Panc1 (cell line): Measurements from ENCODE around the gene OR2T35. TPM values are rescaled to one million over a fixed set of nuclear protein-coding genes. Genes with fewer than 3 reads are reported as not detected.

Experiments
- ATAC-seq: fragments of 200-7000 bp; cut with Tn5 transposase; 2 replicates; pipeline ENCODE4 v1.9.1; 2020; ENCODE audit warnings: mild to moderate bottlenecking, moderate library complexity
- BruUV-seq: library from RNA; stranded (reverse); fragments of 400-500 nt; replicated peaks from 2 replicates; lab custom pipeline; 2021; lab: Mats Ljungman, UMichigan
- CTCF ChIA-PET: fragments of 300-600 bp; sonication (Branson Sonifier 250); formaldehyde crosslinking; loops from one replicate; lab custom pipeline; 2022; ENCODE audit warnings: antibody characterized with exemption; lab: Charles Lee
- POLR2A ChIA-PET: fragments of 300-600 bp; sonication (Branson Sonifier 250); formaldehyde crosslinking; loops from one replicate; lab custom pipeline; 2022; ENCODE audit warnings: antibody characterized with exemption; lab: Charles Lee
- DNase-seq: peaks from one replicate; pipeline ENCODE4 v3.0.0-alpha.2; 2010; ENCODE audit warnings: low read depth, low spot score
- H3K27ac ChIP-seq: 2 replicates; pipeline ENCODE4 v1.5.1; 2011; ENCODE audit warnings: mild to moderate bottlenecking, low read length, inconsistent platforms
- H3K27me3 ChIP-seq: fragments of 200-500 bp; sonication (Bioruptor generic); 2 replicates; pipeline ENCODE4 v1.6.0; 2014; ENCODE audit warnings: low read length, inconsistent platforms; ENCODE audit not compliant: control insufficient read depth, insufficient read depth
- H3K36me3 ChIP-seq: fragments of 200-500 bp; sonication (Bioruptor generic); 2 replicates; pipeline ENCODE4 v1.5.1; 2014; ENCODE audit warnings: inconsistent platforms, mild to moderate bottlenecking, low read length, moderate library complexity; ENCODE audit not compliant: control insufficient read depth, insufficient read depth
- H3K4me1 ChIP-seq: 2 replicates; pipeline ENCODE4 v1.5.1; 2011; ENCODE audit warnings: inconsistent platforms, mild to moderate bottlenecking, low read length, moderate library complexity; ENCODE audit not compliant: control insufficient read depth, insufficient read depth
- H3K4me3 ChIP-seq, 2 experiments: 2 replicates each; pipeline ENCODE4 v1.5.1; 2011 to 2012; ENCODE audit warnings: low read depth in 2 of 2, low read length in 2 of 2, mild to moderate bottlenecking in 2 of 2, inconsistent platforms in 1 of 2, moderate library complexity in 1 of 2
- H3K9me3 ChIP-seq: fragments of 200-500 bp; sonication (Bioruptor generic); 2 replicates; pipeline ENCODE4 v1.5.1; 2014; ENCODE audit warnings: low read depth, mild to moderate bottlenecking, inconsistent platforms, low read length, moderate library complexity; ENCODE audit not compliant: control insufficient read depth, insufficient read depth
- POLR2AphosphoS5 ChIP-seq: IDR thresholded peaks from 2 replicates; pipeline ENCODE4 v1.6.1; 2012; ENCODE audit warnings: mild to moderate bottlenecking, low read depth, low read length, moderate library complexity
- SIN3A ChIP-seq: IDR thresholded peaks from 2 replicates; pipeline ENCODE4 v1.6.1; 2012; ENCODE audit warnings: low read depth, mild to moderate bottlenecking, low read length, moderate library complexity, borderline replicate concordance; ENCODE audit not compliant: insufficient read depth
- TCF7L2 ChIP-seq: IDR thresholded peaks from 2 replicates; pipeline ENCODE4 v1.6.1; 2011; ENCODE audit warnings: mild to moderate bottlenecking, low read depth, low read length, inconsistent platforms
- in situ Hi-C: cut with HindIII; loops from 2 replicates; pipeline ENCODE4 v1.10.0; 2016; ENCODE audit warnings: low sequenced_read_pairs, low pct_unique_long_range_greater_than_20kb
- intact Hi-C: fragments of 100-400 bp; cut with micrococcal nuclease; formaldehyde crosslinking; loops from one replicate; pipeline ENCODE4 v1.10.0; 2022; ENCODE audit not compliant: unreplicated experiment
- total RNA-seq: library from RNA; stranded (reverse); gene quantifications from one replicate; pipeline ENCODE4 v1.2.1, GENCODE V29; 2021; ENCODE audit not compliant: unreplicated experiment
- TF ChIP-seq, protein P1 (sequence below): fragments of 450-650 bp; IDR thresholded peaks from 2 replicates; pipeline ENCODE4 v1.5.1; 2017; ENCODE audit warnings: mild to moderate bottlenecking
- TF ChIP-seq, protein P2 (sequence below), 2 experiments: IDR thresholded peaks; 2 replicates each; pipeline ENCODE4 v1.6.1; 2011 to 2012; ENCODE audit warnings: low read depth in 2 of 2, control low read depth in 1 of 2, low read length in 1 of 2, mild to moderate bottlenecking in 1 of 2, moderate library complexity in 1 of 2; ENCODE audit not compliant: insufficient read depth in 1 of 2

OR2T35 gene
- total RNA-seq, 1 experiment from 2014 or later: not detected

- POLR2A ChIA-PET: no interaction called here
- Histone ChIP-seq H3K4me3 (no peak overlapping the region), H3K4me1 (no peaks in the 10 kb centered on the region), H3K9me3 (no peaks in the 10 kb centered on the region), H3K27ac (no peak overlapping the region), H3K36me3 (no peaks in the 10 kb centered on the region), H3K27me3 (no peaks in the 10 kb centered on the region)
- DNase-seq (no peak), ATAC-seq (no peak)
- intact Hi-C loops (loop anchor here (10.0 kb wide), 1 partner anchor 943 kb away; no protein-coding TSS in a partner anchor), in situ Hi-C loops (no loop called here)
- BruUV-seq: no TSS peak
- TF ChIP-seq, protein P1, sequence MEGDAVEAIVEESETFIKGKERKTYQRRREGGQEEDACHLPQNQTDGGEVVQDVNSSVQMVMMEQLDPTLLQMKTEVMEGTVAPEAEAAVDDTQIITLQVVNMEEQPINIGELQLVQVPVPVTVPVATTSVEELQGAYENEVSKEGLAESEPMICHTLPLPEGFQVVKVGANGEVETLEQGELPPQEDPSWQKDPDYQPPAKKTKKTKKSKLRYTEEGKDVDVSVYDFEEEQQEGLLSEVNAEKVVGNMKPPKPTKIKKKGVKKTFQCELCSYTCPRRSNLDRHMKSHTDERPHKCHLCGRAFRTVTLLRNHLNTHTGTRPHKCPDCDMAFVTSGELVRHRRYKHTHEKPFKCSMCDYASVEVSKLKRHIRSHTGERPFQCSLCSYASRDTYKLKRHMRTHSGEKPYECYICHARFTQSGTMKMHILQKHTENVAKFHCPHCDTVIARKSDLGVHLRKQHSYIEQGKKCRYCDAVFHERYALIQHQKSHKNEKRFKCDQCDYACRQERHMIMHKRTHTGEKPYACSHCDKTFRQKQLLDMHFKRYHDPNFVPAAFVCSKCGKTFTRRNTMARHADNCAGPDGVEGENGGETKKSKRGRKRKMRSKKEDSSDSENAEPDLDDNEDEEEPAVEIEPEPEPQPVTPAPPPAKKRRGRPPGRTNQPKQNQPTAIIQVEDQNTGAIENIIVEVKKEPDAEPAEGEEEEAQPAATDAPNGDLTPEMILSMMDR: no peak
- no peak for TF ChIP-seq POLR2AphosphoS5
- TF ChIP-seq, protein P2, sequence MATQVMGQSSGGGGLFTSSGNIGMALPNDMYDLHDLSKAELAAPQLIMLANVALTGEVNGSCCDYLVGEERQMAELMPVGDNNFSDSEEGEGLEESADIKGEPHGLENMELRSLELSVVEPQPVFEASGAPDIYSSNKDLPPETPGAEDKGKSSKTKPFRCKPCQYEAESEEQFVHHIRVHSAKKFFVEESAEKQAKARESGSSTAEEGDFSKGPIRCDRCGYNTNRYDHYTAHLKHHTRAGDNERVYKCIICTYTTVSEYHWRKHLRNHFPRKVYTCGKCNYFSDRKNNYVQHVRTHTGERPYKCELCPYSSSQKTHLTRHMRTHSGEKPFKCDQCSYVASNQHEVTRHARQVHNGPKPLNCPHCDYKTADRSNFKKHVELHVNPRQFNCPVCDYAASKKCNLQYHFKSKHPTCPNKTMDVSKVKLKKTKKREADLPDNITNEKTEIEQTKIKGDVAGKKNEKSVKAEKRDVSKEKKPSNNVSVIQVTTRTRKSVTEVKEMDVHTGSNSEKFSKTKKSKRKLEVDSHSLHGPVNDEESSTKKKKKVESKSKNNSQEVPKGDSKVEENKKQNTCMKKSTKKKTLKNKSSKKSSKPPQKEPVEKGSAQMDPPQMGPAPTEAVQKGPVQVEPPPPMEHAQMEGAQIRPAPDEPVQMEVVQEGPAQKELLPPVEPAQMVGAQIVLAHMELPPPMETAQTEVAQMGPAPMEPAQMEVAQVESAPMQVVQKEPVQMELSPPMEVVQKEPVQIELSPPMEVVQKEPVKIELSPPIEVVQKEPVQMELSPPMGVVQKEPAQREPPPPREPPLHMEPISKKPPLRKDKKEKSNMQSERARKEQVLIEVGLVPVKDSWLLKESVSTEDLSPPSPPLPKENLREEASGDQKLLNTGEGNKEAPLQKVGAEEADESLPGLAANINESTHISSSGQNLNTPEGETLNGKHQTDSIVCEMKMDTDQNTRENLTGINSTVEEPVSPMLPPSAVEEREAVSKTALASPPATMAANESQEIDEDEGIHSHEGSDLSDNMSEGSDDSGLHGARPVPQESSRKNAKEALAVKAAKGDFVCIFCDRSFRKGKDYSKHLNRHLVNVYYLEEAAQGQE (IDR thresholded peaks at IDR 0.05; ENCODE audit: insufficient read depth in 1 of 2, low read depth in 2 of 2, low read length in 1 of 2): no peak
- TF ChIP-seq SIN3A: no peak
- TF ChIP-seq TCF7L2: no peak
- CTCF ChIA-PET: no interaction called here
Observed at GRCh38 chr1:248627971-248628844, 16.9 kb downstream of the OR2T35 start.

DNA sequence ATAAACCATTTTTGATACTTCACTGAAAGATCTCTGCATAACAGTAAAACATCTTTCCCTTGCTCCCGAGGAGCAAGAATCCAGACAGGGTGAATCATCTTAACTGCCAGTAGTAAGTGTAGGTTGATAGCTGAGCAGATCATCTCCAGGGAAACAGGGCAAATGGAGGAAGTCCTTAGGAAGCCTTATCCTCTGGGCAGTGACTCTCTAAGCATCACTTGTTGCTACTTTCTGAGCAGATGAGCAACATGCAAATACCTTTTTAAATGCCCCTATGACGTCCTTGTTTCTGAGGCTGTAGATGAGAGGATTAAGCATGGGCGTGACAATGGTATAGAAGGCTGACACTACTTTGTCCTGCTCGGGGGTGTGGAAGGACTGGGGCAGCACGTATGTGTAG, 19.1 kb downstream of the OR2T35 start:
- CTCF ChIA-PET: no interaction called here
- H3K27me3 ChIP-seq: no peaks in the 10 kb centered on the region
- no peak for DNase-seq
- no peaks in the 10 kb centered on the region for H3K36me3 ChIP-seq
- POLR2A ChIA-PET: no interaction called here
- H3K27ac ChIP-seq: no peak overlapping the region
- no peaks in the 10 kb centered on the region for H3K9me3 ChIP-seq
- H3K4me1 ChIP-seq: no peaks in the 10 kb centered on the region
- TF ChIP-seq TCF7L2: no peak
- TF ChIP-seq POLR2AphosphoS5: no peak
- in situ Hi-C loops: no loop called here
- no TSS peak for BruUV-seq
- no peak overlapping the region for H3K4me3 ChIP-seq
- ATAC-seq: no peak
- intact Hi-C loops: loop anchor here (10.0 kb wide), 1 partner anchor 941 kb away; no protein-coding TSS in a partner anchor

DNA sequence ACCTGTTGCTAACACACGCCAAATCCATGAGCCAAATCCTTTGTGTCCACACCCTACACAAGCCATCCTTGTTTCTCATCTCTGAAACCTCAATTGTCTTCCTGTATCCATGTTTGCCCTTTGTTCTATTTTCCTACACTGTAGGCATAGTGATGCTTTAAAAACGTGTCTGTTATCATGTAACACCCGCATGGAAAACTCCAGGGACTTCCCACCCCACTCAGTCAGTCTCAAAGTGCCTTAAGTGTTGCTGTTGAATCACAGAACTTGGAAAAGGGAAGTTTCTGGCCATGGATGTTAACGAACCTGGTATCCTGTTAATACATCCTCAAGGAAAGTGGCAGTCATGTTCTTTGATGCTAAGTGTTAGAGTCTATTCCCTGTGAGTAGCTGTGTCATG, 19.9 kb downstream of the OR2T35 start:
- Histone ChIP-seq H3K27ac (no peak overlapping the region), H3K4me1 (no peaks in the 10 kb centered on the region), H3K9me3 (no peaks in the 10 kb centered on the region), H3K27me3 (no peaks in the 10 kb centered on the region), H3K36me3 (no peaks in the 10 kb centered on the region), H3K4me3 (no peak overlapping the region)
- ChIA-PET POLR2A (no interaction called here), CTCF (no interaction called here)
- TF ChIP-seq, protein P2 (IDR thresholded peaks at IDR 0.05; ENCODE audit: insufficient read depth in 1 of 2, low read depth in 2 of 2, low read length in 1 of 2): no peak
- TF ChIP-seq SIN3A (no peak), POLR2AphosphoS5 (no peak)
- TF ChIP-seq, protein P1: no peak
- ATAC-seq (no peak), DNase-seq (no peak)
- intact Hi-C loops: loop anchor here (10.0 kb wide), 1 partner anchor 940 kb away; no protein-coding TSS in a partner anchor
- no TSS peak for BruUV-seq
- in situ Hi-C loops: no loop called here
